HFFc6 (cell line): ENCODE results near the gene ATP13A2. TPM values are rescaled to one million over a fixed set of nuclear protein-coding genes. Genes with fewer than 3 reads are reported as not detected.

Source experiments
- DNase-seq: peaks from one replicate; pipeline ENCODE4 v3.0.0-alpha.2; 2018
- H3K27ac Mint-ChIP-seq: 2 replicates; pipeline ENCODE4 v1.8.0; 2020; ENCODE audit warnings: mild to moderate bottlenecking, mixed read lengths
- H3K27me3 Mint-ChIP-seq: 2 replicates; pipeline ENCODE4 v1.8.0; 2021; ENCODE audit warnings: mild to moderate bottlenecking, moderate library complexity, mixed read lengths; ENCODE audit not compliant: insufficient read depth
- H3K36me3 Mint-ChIP-seq: 2 replicates; pipeline ENCODE4 v1.8.0; 2021; ENCODE audit warnings: low read depth, mixed read lengths
- H3K4me1 Mint-ChIP-seq: 2 replicates; pipeline ENCODE4 v1.8.0; 2020; ENCODE audit warnings: low read depth, mixed read lengths
- H3K4me3 Mint-ChIP-seq: 2 replicates; pipeline ENCODE4 v1.8.0; 2020; ENCODE audit warnings: mild to moderate bottlenecking, moderate library complexity, mixed read lengths
- H3K9me3 Mint-ChIP-seq: 2 replicates; pipeline ENCODE4 v1.8.0; 2020; ENCODE audit warnings: mild to moderate bottlenecking, mixed read lengths
- total RNA-seq, 6 experiments: library from RNA; stranded (reverse); fragmentation: NEBNext Ultra II Directional; extraction: Animal tissue kit (Norgen Biotek cat#: 25700); gene quantifications; 2 replicates in 1 of 6; 3 replicates in 5 of 6; pipeline ENCODE4 v1.2.3, GENCODE V29; 2021
- TF ChIP-seq, protein P1 (sequence below): fragments of 200-600 bp; sonication (generic); IDR thresholded peaks from 2 replicates; pipeline ENCODE4 v1.5.0; 2021; ENCODE audit warnings: antibody characterized with exemption, mild to moderate bottlenecking

Gene ATP13A2
- total RNA-seq, 6 experiments from 2014 or later, result 26.8 to 33.6 (median 29.4) TPM

DNA sequence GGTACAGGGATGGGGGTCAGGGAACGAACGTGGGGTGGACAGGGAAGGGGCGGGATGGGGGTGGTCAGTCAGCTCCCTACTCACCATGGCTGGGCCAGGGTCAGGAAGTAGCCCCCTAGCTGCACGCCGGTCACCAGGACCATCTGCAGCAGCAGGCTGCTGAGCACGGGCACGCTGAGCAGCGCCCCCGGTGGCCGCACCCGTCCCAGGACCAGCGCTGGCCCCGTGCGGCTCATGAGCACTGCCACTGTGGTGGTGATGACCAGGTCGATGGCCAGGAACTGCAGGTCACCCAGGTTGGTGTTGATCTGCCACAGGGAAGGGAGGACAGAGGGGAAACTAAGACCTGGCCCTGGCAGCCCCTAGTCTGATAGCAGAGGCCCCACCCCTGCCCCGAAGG, 24.8 kb downstream of the ATP13A2 start:
- no peak overlapping the region for H3K4me3 Mint-ChIP-seq
- TF ChIP-seq, protein P1, sequence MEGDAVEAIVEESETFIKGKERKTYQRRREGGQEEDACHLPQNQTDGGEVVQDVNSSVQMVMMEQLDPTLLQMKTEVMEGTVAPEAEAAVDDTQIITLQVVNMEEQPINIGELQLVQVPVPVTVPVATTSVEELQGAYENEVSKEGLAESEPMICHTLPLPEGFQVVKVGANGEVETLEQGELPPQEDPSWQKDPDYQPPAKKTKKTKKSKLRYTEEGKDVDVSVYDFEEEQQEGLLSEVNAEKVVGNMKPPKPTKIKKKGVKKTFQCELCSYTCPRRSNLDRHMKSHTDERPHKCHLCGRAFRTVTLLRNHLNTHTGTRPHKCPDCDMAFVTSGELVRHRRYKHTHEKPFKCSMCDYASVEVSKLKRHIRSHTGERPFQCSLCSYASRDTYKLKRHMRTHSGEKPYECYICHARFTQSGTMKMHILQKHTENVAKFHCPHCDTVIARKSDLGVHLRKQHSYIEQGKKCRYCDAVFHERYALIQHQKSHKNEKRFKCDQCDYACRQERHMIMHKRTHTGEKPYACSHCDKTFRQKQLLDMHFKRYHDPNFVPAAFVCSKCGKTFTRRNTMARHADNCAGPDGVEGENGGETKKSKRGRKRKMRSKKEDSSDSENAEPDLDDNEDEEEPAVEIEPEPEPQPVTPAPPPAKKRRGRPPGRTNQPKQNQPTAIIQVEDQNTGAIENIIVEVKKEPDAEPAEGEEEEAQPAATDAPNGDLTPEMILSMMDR, result peak; percentile 75
- no peaks in the 10 kb centered on the region for H3K36me3 Mint-ChIP-seq
- H3K27ac Mint-ChIP-seq, result no peak overlapping the region
- peaks cover 2% of the 10 kb centered on the region for H3K27me3 Mint-ChIP-seq
- peaks cover 20% of the 10 kb centered on the region for H3K4me1 Mint-ChIP-seq
- DNase-seq, result no peak
- no peaks in the 10 kb centered on the region for H3K9me3 Mint-ChIP-seq

DNA sequence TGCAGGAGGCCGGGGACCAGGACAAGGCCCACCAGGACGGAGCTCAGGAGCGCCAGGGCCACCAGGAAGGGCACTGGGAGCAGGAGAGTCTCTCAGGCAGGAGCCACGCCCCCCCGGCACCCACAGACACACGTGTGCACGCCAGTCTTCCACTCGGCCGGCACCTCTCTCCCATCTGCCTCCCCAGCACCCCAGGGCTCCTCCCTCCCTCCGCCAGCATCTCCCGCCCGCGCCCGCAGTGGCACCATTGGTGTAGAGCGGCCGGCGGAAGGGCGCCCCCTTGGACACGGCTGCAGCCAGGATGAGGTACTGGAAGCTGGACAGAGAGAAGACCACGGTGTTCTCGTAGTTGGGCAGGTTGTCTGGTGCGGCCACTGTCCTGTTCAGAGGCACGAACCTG, 25.2 kb downstream of the ATP13A2 start:
- no peaks in the 10 kb centered on the region for H3K36me3 Mint-ChIP-seq
- no peak overlapping the region for H3K27ac Mint-ChIP-seq
- no peaks in the 10 kb centered on the region for H3K9me3 Mint-ChIP-seq
- no peak for DNase-seq
- TF ChIP-seq, protein P1, result no peak
- H3K4me3 Mint-ChIP-seq, result no peak overlapping the region
- peaks cover 2% of the 10 kb centered on the region for H3K27me3 Mint-ChIP-seq
- peaks cover 24% of the 10 kb centered on the region for H3K4me1 Mint-ChIP-seq

- Mint-ChIP-seq H3K27ac (no peak overlapping the region), H3K27me3 (peaks cover 2% of the 10 kb centered on the region), H3K4me1 (peaks cover 28% of the 10 kb centered on the region), H3K4me3 (no peak overlapping the region), H3K36me3 (no peaks in the 10 kb centered on the region), H3K9me3 (no peaks in the 10 kb centered on the region)
- TF ChIP-seq, protein P1, result no peak
- DNase-seq, result no peak
Observed at GRCh38 chr1:16986113-16986512, 25.6 kb downstream of the ATP13A2 start.

DNA sequence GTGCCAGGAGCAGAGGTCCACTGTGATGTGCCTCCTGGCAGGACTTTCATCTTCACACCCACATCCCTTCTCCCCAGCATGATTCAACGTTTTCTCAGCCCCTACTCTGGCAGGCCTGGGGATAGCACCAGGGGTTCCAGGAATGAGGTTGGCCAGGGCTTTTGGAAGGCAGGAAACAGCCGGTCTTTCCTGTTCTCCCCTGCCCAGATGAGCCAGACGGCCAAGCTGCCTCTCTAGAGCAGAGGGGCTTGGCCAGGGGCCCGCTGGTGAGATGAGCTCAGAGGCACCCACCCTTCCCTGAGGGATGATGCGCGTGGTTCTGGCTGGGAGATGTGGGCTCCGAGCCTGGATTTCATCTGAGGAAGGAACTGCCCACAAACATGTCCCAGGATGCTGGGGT, 27.0 kb downstream of the ATP13A2 start:
- H3K27me3 Mint-ChIP-seq, result peaks cover 2% of the 10 kb centered on the region
- peak; percentile 66 for DNase-seq

GRCh38 chr1:16983649-16984048, 28.1 kb downstream of the ATP13A2 start:
- no peak overlapping the region; the same call in 1 of the 2 replicates for H3K27ac Mint-ChIP-seq
- DNase-seq, result no peak
- H3K9me3 Mint-ChIP-seq, result no peaks in the 10 kb centered on the region
- H3K4me3 Mint-ChIP-seq, result no peak overlapping the region
- TF ChIP-seq, protein P1, result no peak
- peaks cover 2% of the 10 kb centered on the region for H3K27me3 Mint-ChIP-seq
- H3K36me3 Mint-ChIP-seq, result no peaks in the 10 kb centered on the region
- peaks cover 43% of the 10 kb centered on the region for H3K4me1 Mint-ChIP-seq

More for the DNA sequence above, 27.0 kb downstream of the ATP13A2 start:
- Mint-ChIP-seq H3K9me3 (no peaks in the 10 kb centered on the region), H3K4me1 (peaks cover 34% of the 10 kb centered on the region), H3K36me3 (no peaks in the 10 kb centered on the region), H3K4me3 (no peak overlapping the region), H3K27ac (peak overlapping the region; percentile 74)
- TF ChIP-seq, protein P1, result no peak

DNA sequence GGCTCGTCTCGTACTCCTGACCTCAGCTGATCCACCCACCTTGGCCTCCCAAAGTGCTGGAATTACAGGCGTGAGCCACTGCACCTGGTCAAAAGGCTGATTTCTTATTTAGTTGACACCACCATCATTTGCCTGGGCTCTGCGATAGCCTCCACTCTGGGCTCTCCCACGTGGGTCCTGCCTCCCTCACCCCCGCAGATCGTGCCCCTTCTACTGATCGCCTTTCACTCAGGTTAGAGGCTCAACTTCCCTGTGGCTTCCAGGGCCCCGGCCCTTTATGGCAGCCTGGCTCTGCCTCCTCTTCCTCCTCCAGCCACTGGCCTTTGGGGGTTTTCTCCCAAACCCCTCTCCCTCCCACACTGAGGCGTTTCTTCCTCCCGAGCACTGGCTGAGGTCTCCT, 28.8 kb downstream of the ATP13A2 start:
- Mint-ChIP-seq H3K9me3 (no peaks in the 10 kb centered on the region), H3K27me3 (peaks cover 2% of the 10 kb centered on the region; the same call in 1 of the 2 replicates), H3K4me1 (peaks cover 50% of the 10 kb centered on the region), H3K36me3 (no peaks in the 10 kb centered on the region), H3K4me3 (no peak overlapping the region), H3K27ac (0 out of 2 replicates have a peak overlapping the region, but pooled peaks have one; percentile 9)
- DNase-seq, result no peak
- TF ChIP-seq, protein P1, result no peak
